ENCODE data around the gene TNFRSF4. TPM values are rescaled to one million over a fixed set of nuclear protein-coding genes. Genes with fewer than 3 reads are reported as not detected.

TNFRSF4 gene
- total and polyA plus RNA-seq, 2 of the 13 experiments (the other 11 are each of a cell fraction or from before 2014, with no cell fraction given), result not detected

DNA sequence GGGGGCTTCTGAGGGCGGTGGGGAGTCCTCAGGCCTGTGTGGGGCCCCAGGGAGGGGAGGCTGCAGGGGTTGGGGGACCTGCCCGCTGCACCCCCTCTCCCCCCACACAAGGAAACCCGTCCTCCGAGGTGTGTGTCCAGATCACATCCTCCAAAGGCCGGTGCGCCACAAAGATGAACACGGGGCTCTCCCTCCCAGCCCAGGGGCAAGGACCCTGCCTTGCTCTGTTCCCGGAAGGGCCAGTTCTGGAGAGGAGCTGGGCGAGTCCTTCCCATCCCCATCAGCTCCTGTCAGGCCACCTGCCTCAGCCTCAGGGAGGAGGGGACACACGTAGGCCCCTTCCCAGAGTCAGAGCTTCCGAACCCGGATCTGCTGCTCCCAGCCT is 42.8 kb downstream of the TNFRSF4 start:
- Histone ChIP-seq H4K20me1 (ENCODE audit: insufficient read depth, low read length) (no peaks in the 10 kb centered on the region), H3K27ac (ENCODE audit: extremely low read length, insufficient read depth, low read length) (no peak overlapping the region), H3K36me3 (replicated peaks in 1 of 2; ENCODE audit: control insufficient read depth in 1 of 2, insufficient read depth in 2 of 2, low read length in 2 of 2) (no peaks in the 10 kb centered on the region), H3K4me2 (ENCODE audit: low read depth, low read length) (no peak overlapping the region), H3K4me3 (replicated peaks in 1 of 3; ENCODE audit: insufficient read depth in 1 of 3, low read depth in 2 of 3, low read length in 3 of 3) (no peak overlapping the region), H2AFZ (ENCODE audit: low read length) (no peak overlapping the region), H3K4me1 (ENCODE audit: insufficient read depth, low read length) (peaks cover 47% of the 10 kb centered on the region), H3K79me2 (ENCODE audit: insufficient read depth, low read length) (no peaks in the 10 kb centered on the region), H3K27me3 (ENCODE audit: control insufficient read depth in 1 of 2, insufficient read depth in 2 of 2, low read length in 2 of 2) (peaks cover 20 to 43% of the 10 kb centered on the region in 2 experiments), H3K9me3 (ENCODE audit: low read length) (no peaks in the 10 kb centered on the region), H3K9ac (ENCODE audit: insufficient read depth, low read depth, low read length) (no peak overlapping the region)
- ATAC-seq (no peak), DNase-seq (ENCODE audit: low spot score) (no peak), FAIRE-seq (no peak)
- 30% methylated on average over 4 of the region's 12 CpGs for WGBS (ENCODE audit: low lambda C conversion rate)
- BruUV-seq (replicated peaks), result no TSS peak
- CTCF ChIA-PET (ENCODE audit: low intra/inter-chr PET ratio, low total read pairs), result no interaction called here
- in situ Hi-C loops (cut with HindIII; ENCODE audit: extremely low pct_ligation_motif_present, low pct_unique_long_range_greater_than_20kb), result no loop called here
- TF ChIP-seq PRMT3 (CRISPR knock-in tag; IDR thresholded peaks at IDR 0.05; ENCODE audit: borderline replicate concordance, low read depth) (no peak), KMT2B (CRISPR knock-in tag; IDR thresholded peaks at IDR 0.05) (no peak), KAT2B (IDR thresholded peaks at IDR 0.05; ENCODE audit: borderline replicate concordance, low read depth, low read length) (no peak), PRDM4 (CRISPR knock-in tag; IDR thresholded peaks at IDR 0.05; ENCODE audit: borderline replicate concordance) (no peak), ATF3 (CRISPR knock-in tag; IDR thresholded peaks at IDR 0.05) (no peak), ZFY (CRISPR knock-in tag; IDR thresholded peaks at IDR 0.05) (no peak), NPAS2 (CRISPR knock-in tag; IDR thresholded peaks at IDR 0.05; ENCODE audit: borderline replicate concordance) (no peak), ZNF33B (CRISPR knock-in tag; IDR thresholded peaks at IDR 0.05) (no peak), ZNF432 (CRISPR knock-in tag; IDR thresholded peaks at IDR 0.05; ENCODE audit: borderline replicate concordance) (no peak), GATA4 (IDR thresholded peaks at IDR 0.05; ENCODE audit: borderline replicate concordance, low read depth) (no peak), ZSCAN30 (CRISPR knock-in tag; IDR thresholded peaks at IDR 0.05) (no peak)
- TF ChIP-seq, protein P1, sequence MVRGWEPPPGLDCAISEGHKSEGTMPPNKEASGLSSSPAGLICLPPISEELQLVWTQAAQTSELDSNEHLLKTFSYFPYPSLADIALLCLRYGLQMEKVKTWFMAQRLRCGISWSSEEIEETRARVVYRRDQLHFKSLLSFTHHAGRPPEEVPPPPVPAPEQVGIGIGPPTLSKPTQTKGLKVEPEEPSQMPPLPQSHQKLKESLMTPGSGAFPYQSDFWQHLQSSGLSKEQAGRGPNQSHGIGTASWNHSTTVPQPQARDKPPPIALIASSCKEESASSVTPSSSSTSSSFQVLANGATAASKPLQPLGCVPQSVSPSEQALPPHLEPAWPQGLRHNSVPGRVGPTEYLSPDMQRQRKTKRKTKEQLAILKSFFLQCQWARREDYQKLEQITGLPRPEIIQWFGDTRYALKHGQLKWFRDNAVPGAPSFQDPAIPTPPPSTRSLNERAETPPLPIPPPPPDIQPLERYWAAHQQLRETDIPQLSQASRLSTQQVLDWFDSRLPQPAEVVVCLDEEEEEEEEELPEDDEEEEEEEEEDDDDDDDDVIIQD (CRISPR knock-in tag; IDR thresholded peaks at IDR 0.05; ENCODE audit: low read depth), result no peak
- TF ChIP-seq, protein P2, sequence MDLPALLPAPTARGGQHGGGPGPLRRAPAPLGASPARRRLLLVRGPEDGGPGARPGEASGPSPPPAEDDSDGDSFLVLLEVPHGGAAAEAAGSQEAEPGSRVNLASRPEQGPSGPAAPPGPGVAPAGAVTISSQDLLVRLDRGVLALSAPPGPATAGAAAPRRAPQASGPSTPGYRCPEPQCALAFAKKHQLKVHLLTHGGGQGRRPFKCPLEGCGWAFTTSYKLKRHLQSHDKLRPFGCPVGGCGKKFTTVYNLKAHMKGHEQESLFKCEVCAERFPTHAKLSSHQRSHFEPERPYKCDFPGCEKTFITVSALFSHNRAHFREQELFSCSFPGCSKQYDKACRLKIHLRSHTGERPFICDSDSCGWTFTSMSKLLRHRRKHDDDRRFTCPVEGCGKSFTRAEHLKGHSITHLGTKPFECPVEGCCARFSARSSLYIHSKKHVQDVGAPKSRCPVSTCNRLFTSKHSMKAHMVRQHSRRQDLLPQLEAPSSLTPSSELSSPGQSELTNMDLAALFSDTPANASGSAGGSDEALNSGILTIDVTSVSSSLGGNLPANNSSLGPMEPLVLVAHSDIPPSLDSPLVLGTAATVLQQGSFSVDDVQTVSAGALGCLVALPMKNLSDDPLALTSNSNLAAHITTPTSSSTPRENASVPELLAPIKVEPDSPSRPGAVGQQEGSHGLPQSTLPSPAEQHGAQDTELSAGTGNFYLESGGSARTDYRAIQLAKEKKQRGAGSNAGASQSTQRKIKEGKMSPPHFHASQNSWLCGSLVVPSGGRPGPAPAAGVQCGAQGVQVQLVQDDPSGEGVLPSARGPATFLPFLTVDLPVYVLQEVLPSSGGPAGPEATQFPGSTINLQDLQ (CRISPR knock-in tag; IDR thresholded peaks at IDR 0.05), result no peak
- TF ChIP-seq, protein P3, sequence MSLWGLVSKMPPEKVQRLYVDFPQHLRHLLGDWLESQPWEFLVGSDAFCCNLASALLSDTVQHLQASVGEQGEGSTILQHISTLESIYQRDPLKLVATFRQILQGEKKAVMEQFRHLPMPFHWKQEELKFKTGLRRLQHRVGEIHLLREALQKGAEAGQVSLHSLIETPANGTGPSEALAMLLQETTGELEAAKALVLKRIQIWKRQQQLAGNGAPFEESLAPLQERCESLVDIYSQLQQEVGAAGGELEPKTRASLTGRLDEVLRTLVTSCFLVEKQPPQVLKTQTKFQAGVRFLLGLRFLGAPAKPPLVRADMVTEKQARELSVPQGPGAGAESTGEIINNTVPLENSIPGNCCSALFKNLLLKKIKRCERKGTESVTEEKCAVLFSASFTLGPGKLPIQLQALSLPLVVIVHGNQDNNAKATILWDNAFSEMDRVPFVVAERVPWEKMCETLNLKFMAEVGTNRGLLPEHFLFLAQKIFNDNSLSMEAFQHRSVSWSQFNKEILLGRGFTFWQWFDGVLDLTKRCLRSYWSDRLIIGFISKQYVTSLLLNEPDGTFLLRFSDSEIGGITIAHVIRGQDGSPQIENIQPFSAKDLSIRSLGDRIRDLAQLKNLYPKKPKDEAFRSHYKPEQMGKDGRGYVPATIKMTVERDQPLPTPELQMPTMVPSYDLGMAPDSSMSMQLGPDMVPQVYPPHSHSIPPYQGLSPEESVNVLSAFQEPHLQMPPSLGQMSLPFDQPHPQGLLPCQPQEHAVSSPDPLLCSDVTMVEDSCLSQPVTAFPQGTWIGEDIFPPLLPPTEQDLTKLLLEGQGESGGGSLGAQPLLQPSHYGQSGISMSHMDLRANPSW (CRISPR knock-in tag; IDR thresholded peaks at IDR 0.05; ENCODE audit: borderline replicate concordance), result no peak
- intact Hi-C loops (cut with micrococcal nuclease; ENCODE audit: unreplicated experiment), result loop anchor here (10.0 kb wide), 1 partner anchor 64 kb away; the partner anchor contains the start of genes B3GALT6 and SDF4
- POLR2A ChIA-PET, result interaction anchor here (7.4 kb wide), 1 partner anchor 47 kb away, joined by 93 read pairs; no protein-coding TSS in a partner anchor
